ENCODE results near the gene EMC1.

Gene EMC1

GRCh38 chr1:19213580-19213979 is 37.7 kb downstream of the EMC1 start:
- no peak for TF ChIP-seq YY1 (IDR thresholded peaks at IDR 0.05; ENCODE audit: low read depth)
- TF ChIP-seq ZBTB7A (IDR thresholded peaks at IDR 0.05; ENCODE audit: low read depth): no peak
- no peak for TF ChIP-seq TEAD4 (IDR thresholded peaks at IDR 0.05)
- TF ChIP-seq TCF12 (IDR thresholded peaks at IDR 0.05; ENCODE audit: low read depth): no peak
- TF ChIP-seq MAX (IDR thresholded peaks at IDR 0.05): no peak
- no peak for TF ChIP-seq REST (IDR thresholded peaks at IDR 0.05; ENCODE audit: low read depth)
- TF ChIP-seq EGR1 (IDR thresholded peaks at IDR 0.05): no peak
- TF ChIP-seq NFIC (IDR thresholded peaks at IDR 0.05): no peak
- no peak for TF ChIP-seq EP300 (IDR thresholded peaks at IDR 0.05; ENCODE audit: borderline replicate concordance)
- no peak for TF ChIP-seq USF1 (IDR thresholded peaks at IDR 0.05)

GRCh38 chr1:19212167-19212566 is 39.2 kb downstream of the EMC1 start:
- no peak for TF ChIP-seq MAX (IDR thresholded peaks at IDR 0.05)
- TF ChIP-seq REST (IDR thresholded peaks at IDR 0.05; ENCODE audit: low read depth): no peak
- TF ChIP-seq EGR1 (IDR thresholded peaks at IDR 0.05): no peak
- no peak for TF ChIP-seq ZBTB7A (IDR thresholded peaks at IDR 0.05; ENCODE audit: low read depth)
- no peak for TF ChIP-seq TCF12 (IDR thresholded peaks at IDR 0.05; ENCODE audit: low read depth)
- no peak for TF ChIP-seq TEAD4 (IDR thresholded peaks at IDR 0.05)
- TF ChIP-seq USF1 (IDR thresholded peaks at IDR 0.05): no peak
- TF ChIP-seq RAD21 (IDR thresholded peaks at IDR 0.05; ENCODE audit: low read depth): no peak
- no peak for TF ChIP-seq FOXM1 (IDR thresholded peaks at IDR 0.05; ENCODE audit: borderline replicate concordance, low read depth)
- TF ChIP-seq EP300 (IDR thresholded peaks at IDR 0.05; ENCODE audit: borderline replicate concordance): no peak

- TF ChIP-seq EP300 (IDR thresholded peaks at IDR 0.05; ENCODE audit: borderline replicate concordance) (no peak), EGR1 (IDR thresholded peaks at IDR 0.05) (no peak), MAX (IDR thresholded peaks at IDR 0.05) (no peak), TAF1 (IDR thresholded peaks at IDR 0.05; ENCODE audit: low read depth) (no peak), TEAD4 (IDR thresholded peaks at IDR 0.05) (no peak), FOXM1 (IDR thresholded peaks at IDR 0.05; ENCODE audit: borderline replicate concordance, low read depth) (no peak), RAD21 (IDR thresholded peaks at IDR 0.05; ENCODE audit: low read depth) (no peak), CREB1 (IDR thresholded peaks at IDR 0.05; ENCODE audit: low read depth) (no peak), CEBPB (IDR thresholded peaks at IDR 0.05) (no peak), NFIC (IDR thresholded peaks at IDR 0.05) (no peak), ZBTB7A (IDR thresholded peaks at IDR 0.05; ENCODE audit: low read depth) (no peak), USF1 (IDR thresholded peaks at IDR 0.05) (no peak)
These were observed 40.4 kb downstream of the EMC1 start for GRCh38 chr1:19210772-19211549.

- peak; percentile 84 for TF ChIP-seq YY1 (IDR thresholded peaks at IDR 0.05; ENCODE audit: low read depth)
- TF ChIP-seq TAF1 (IDR thresholded peaks at IDR 0.05; ENCODE audit: low read depth): peak; percentile 72
- peak; percentile 99 for TF ChIP-seq CREB1 (IDR thresholded peaks at IDR 0.05; ENCODE audit: low read depth)
- no peak; the same call in 1 of the 2 replicates for TF ChIP-seq EP300 (IDR thresholded peaks at IDR 0.05; ENCODE audit: borderline replicate concordance)
- peak; percentile 90 for TF ChIP-seq MAX (IDR thresholded peaks at IDR 0.05)
- TF ChIP-seq TEAD4 (IDR thresholded peaks at IDR 0.05): no peak; the same call in none of the 2 replicates
- peak; percentile 77 for TF ChIP-seq CEBPB (IDR thresholded peaks at IDR 0.05)
- 0 out of 2 replicates have a peak, but pooled peaks have one; percentile 30 for TF ChIP-seq EGR1 (IDR thresholded peaks at IDR 0.05)
- TF ChIP-seq TCF12 (IDR thresholded peaks at IDR 0.05; ENCODE audit: low read depth): peak; percentile 45
- no peak for TF ChIP-seq RAD21 (IDR thresholded peaks at IDR 0.05; ENCODE audit: low read depth)
These were observed 41.1 kb downstream of the EMC1 start, which contains the start of gene UBR4 for GRCh38 chr1:19209990-19210771. Gene UBR4 (minus strand): TSS chr1:19210266. CDS start chr1:19210248, 18 bp downstream.
